Kidney epithelial cell (primary cell): Measurements from ENCODE around the gene TRAF5. TPM values are rescaled to one million over a fixed set of nuclear protein-coding genes. Genes with fewer than 3 reads are reported as not detected.
A peak's percentile ranks its signal among the peaks of the same experiment; 100 is the strongest.
"Not testable (repeated sequence)": the region's sequence is repeated elsewhere in the genome, so short reads cannot be mapped to it uniquely, and the experiment has no call there.

Experiments
- DNase-seq: peaks from one replicate; pipeline ENCODE4 v3.0.0-alpha.2; 2010; ENCODE audit warnings: low read depth
- H3K27me3 ChIP-seq: 2 replicates; pipeline ENCODE4 v1.6.0; 2011; ENCODE audit warnings: low read length; ENCODE audit not compliant: control insufficient read depth, insufficient read depth
- H3K36me3 ChIP-seq: 2 replicates; pipeline ENCODE4 v1.5.1; 2011; ENCODE audit warnings: low read length; ENCODE audit not compliant: control insufficient read depth, insufficient read depth
- H3K4me3 ChIP-seq: 2 replicates; pipeline ENCODE4 v1.5.1; 2011; ENCODE audit warnings: low read depth, mild to moderate bottlenecking, control low read depth, low read length
- total RNA-seq: library from RNA; depleted of rRNA; stranded (reverse); fragments of >200 nt; gene quantifications from 2 replicates; pipeline ENCODE4 v1.2.3, GENCODE V29; 2015
- TF ChIP-seq, protein P1 (sequence below): IDR thresholded peaks from 2 replicates; pipeline ENCODE4 v1.5.1; 2011; ENCODE audit warnings: mild to moderate bottlenecking, moderate library complexity, low read length, control low read depth, inconsistent platforms; ENCODE audit not compliant: insufficient read depth, poor library complexity, severe bottlenecking

TRAF5 gene
- total RNA-seq, 1 donor from 2014 or later, result 23.0 TPM

DNA sequence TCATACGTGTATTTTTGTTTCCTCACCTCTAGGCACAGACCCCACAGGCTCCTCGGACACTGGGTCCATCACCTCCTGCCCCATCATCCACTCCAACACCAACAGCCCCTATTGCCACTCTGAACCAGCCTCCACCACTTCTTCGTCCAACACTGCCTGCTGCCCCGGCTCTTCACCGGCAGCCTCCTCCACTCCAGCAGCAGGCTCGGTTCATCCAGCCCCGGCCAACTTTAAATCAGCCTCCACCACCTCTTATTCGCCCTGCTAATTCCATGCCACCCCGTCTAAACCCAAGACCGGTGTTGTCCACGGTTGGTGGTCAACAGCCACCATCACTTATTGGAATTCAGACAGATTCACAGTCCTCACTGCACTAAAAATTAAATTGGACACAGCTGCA, 13.2 kb upstream of the TRAF5 start:
- Histone ChIP-seq H3K36me3 (no peaks in the 10 kb centered on the region), H3K27me3 (no peaks in the 10 kb centered on the region), H3K4me3 (no peak overlapping the region)
- TF ChIP-seq, protein P1, sequence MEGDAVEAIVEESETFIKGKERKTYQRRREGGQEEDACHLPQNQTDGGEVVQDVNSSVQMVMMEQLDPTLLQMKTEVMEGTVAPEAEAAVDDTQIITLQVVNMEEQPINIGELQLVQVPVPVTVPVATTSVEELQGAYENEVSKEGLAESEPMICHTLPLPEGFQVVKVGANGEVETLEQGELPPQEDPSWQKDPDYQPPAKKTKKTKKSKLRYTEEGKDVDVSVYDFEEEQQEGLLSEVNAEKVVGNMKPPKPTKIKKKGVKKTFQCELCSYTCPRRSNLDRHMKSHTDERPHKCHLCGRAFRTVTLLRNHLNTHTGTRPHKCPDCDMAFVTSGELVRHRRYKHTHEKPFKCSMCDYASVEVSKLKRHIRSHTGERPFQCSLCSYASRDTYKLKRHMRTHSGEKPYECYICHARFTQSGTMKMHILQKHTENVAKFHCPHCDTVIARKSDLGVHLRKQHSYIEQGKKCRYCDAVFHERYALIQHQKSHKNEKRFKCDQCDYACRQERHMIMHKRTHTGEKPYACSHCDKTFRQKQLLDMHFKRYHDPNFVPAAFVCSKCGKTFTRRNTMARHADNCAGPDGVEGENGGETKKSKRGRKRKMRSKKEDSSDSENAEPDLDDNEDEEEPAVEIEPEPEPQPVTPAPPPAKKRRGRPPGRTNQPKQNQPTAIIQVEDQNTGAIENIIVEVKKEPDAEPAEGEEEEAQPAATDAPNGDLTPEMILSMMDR, result no peak
- DNase-seq, result no peak

DNA sequence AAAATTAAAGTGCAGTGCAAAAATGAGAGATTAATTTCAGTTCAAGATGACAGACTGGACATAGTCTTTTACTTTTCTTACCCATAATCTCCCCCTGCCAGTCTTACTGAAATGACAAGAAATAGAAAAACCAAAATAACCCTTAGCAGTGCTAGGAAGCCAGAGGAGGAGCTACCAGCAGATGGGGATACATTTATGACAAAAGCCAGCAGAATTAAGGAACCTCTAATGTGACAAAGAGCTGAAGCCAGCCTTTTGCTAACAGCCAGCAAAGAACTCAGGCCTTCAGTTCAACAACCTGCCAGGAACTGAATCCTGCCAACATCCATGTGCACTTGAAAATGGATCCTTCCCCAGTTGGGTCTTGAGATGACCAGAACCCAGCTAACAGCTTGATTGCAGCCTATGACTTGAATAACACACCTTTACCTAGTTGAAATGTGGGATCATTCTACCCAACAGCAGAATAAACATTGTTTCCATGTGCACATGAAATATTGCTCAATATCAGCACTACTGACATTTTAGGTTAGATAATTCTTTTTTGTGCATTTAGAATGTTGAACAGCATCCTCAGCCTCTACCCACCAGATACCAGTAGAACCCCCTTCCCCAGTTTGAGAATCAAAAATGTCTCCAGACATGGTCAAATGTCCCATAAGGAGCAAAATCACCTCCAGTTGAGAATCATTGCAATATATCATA, 7.9 kb upstream of the TRAF5 start:
- Histone ChIP-seq H3K27me3 (no peaks in the 10 kb centered on the region), H3K4me3 (no peak overlapping the region), H3K36me3 (no peaks in the 10 kb centered on the region)
- DNase-seq, result no peak
- TF ChIP-seq, protein P1, result no peak

DNA sequence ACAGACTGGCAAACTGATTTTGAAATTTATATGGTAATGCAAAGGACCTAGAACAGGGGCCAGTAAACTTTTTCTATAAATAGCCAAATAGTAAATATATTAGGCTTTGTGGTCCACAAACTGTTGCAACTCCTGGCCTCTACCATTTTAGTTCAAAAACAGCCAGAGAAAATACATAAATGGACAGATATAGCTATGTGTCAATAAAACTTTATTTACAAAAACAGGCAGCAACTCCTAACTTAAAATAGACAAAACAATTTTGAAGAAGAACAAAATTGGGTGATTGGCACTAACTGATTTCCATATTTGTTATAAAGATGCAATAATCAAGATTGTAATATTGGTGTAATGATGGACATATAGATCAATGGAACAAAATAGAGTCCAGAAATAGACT, 6.7 kb upstream of the TRAF5 start:
- TF ChIP-seq, protein P1, result no peak
- Histone ChIP-seq H3K4me3 (no peak overlapping the region), H3K27me3 (no peaks in the 10 kb centered on the region), H3K36me3 (no peaks in the 10 kb centered on the region)
- no peak for DNase-seq

DNA sequence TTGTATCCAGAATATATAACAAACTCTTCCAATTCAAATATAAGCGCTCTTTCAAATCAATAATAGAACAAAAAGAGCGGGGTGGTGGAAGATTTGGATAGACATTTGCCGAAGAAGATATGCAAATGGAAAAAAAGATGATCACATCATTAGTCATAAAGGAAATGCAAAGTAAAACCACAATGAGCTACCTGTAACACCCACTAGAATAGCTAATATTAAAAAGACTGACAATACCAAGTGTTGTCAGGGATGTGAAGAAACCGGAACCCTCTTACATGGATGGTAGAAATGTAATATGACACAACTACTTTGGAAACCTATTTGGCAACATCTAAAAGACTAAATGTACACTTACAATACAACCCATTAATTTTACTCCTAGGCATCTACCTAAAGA, 5.7 kb upstream of the TRAF5 start:
- DNase-seq, result no peak
- H3K4me3 ChIP-seq, result no peak overlapping the region

DNA sequence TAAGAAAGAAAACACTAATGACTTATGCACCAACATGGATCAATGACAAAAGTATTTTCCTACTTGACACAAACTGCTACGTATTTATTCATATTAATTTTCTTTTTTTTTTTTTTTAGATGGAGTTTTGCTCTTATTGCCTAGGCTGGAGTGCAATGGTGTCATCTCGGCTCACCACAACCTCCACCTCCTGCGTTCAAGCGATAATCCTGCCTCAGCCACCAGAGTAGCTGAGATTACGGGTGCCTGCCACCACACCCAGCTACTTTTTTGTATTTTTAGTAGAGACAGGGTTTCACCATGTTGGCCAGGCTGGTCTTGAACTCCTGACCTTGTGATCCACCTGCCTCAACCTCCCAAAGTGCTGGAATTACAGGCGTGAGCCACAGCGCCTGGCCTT, 5.0 kb upstream of the TRAF5 start:
- not testable (repeated sequence) for H3K36me3 ChIP-seq, H3K4me3 ChIP-seq, H3K27me3 ChIP-seq, DNase-seq

More for the DNA sequence above, 5.7 kb upstream of the TRAF5 start:
- no peaks in the 10 kb centered on the region for H3K36me3 ChIP-seq
- TF ChIP-seq, protein P1, result no peak
- H3K27me3 ChIP-seq, result no peaks in the 10 kb centered on the region

DNA sequence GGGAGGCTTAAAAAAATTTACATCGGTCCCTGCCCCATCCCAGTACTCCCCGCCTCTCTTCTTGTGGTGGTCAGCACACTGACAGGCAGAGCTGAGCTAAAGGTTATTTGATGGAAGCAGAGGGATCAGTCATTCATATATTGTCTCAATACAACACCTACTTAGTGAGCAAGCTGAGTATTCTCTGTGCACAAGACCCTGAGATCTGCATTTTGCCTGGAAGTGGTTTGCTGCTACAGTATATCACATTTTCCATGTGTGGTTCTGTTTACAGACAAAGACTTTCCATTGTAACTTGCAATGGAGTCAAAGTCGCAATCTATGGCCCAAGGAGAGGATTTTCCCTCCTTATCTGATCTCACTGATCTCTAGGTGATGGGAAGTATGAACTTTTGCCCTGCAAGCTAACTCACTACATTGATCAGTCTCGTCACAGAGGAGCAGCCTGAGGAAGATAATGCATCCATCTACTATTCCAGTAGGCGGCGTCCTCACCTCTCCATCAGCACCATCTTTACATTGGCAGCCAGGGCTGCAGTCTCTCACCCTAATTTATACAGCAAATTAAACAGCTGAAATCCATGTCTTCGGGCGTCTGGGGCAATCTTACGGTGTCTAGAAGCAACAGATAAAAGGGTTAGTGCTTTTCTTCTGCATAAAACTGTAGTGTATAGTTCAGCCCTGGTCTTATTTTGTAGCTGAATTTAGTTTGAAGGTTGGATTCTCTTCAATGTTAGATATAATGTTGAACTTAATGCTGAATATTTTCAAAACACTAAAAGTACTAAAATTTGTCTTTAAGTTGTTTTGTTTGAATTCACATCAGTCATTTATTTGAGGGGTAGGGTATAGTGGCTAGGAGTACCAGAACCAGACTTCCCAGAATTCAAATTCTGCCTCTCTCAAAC, 3.2 kb upstream of the TRAF5 start:
- H3K27me3 ChIP-seq, result no peaks in the 10 kb centered on the region
- TF ChIP-seq, protein P1, result peak; percentile 86
- DNase-seq, result no peak
- H3K36me3 ChIP-seq, result no peaks in the 10 kb centered on the region
- H3K4me3 ChIP-seq, result no peak overlapping the region
